HepG2 (cell line): ENCODE data around the gene ANKRD2. TPM values are rescaled to one million over a fixed set of nuclear protein-coding genes. Genes with fewer than 3 reads are reported as not detected.

ENCODE experiments used
- CEBPG ChIP-seq: IDR thresholded peaks from 2 replicates; pipeline ENCODE4 v1.6.1; 2016
- CSRNP1 ChIP-seq: sonication (generic); formaldehyde crosslinking; IDR thresholded peaks from 2 replicates; pipeline ENCODE4 v1.8.1; 2023; ENCODE audit warnings: mild to moderate bottlenecking, missing genetic modification reagents
- GTF3A ChIP-seq: sonication (generic); formaldehyde crosslinking; conservative IDR thresholded peaks from 2 replicates; pipeline ENCODE4 v1.4.0; 2020; ENCODE audit warnings: mild to moderate bottlenecking, missing genetic modification reagents
- KIAA2018 ChIP-seq: sonication (generic); formaldehyde crosslinking; IDR thresholded peaks from 2 replicates; pipeline ENCODE4 v1.5.0; 2020; ENCODE audit warnings: mild to moderate bottlenecking, missing genetic modification reagents, borderline replicate concordance
- MTA1 ChIP-seq: sonication (generic); formaldehyde crosslinking; IDR thresholded peaks from 2 replicates; pipeline ENCODE4 v1.4.0; 2020; ENCODE audit warnings: missing genetic modification reagents, mild to moderate bottlenecking, borderline replicate concordance
- MXI1 ChIP-seq: IDR thresholded peaks from 3 replicates; pipeline ENCODE4 v1.6.1; 2012; ENCODE audit warnings: low read depth, low read length, inconsistent platforms, borderline replicate concordance
- PHF20 ChIP-seq: sonication (generic); formaldehyde crosslinking; IDR thresholded peaks from 2 replicates; pipeline ENCODE4 v1.5.0; 2020; ENCODE audit warnings: mild to moderate bottlenecking, missing genetic modification reagents
- PITX1 ChIP-seq: sonication (generic); formaldehyde crosslinking; IDR thresholded peaks from 2 replicates; pipeline ENCODE4 v1.5.1; 2020; ENCODE audit warnings: mild to moderate bottlenecking, missing genetic modification reagents
- SNAPC2 ChIP-seq: sonication (generic); formaldehyde crosslinking; IDR thresholded peaks from 2 replicates; pipeline ENCODE4 v1.8.1; 2022; ENCODE audit warnings: mild to moderate bottlenecking, missing genetic modification reagents
- YY1 ChIP-seq: IDR thresholded peaks from 2 replicates; pipeline ENCODE4 v1.6.1; 2011; ENCODE audit warnings: low read length, low read depth, moderate library complexity, mild to moderate bottlenecking; ENCODE audit not compliant: insufficient read depth, insufficient replicate concordance
- ZFX ChIP-seq: sonication (generic); formaldehyde crosslinking; IDR thresholded peaks from 2 replicates; pipeline ENCODE4 v1.4.0; 2020; ENCODE audit warnings: mild to moderate bottlenecking, low read depth, missing genetic modification reagents, moderate library complexity
- ZNF572 ChIP-seq: sonication (generic); formaldehyde crosslinking; IDR thresholded peaks from 2 replicates; pipeline ENCODE4 v1.5.1; 2020; ENCODE audit warnings: mild to moderate bottlenecking, missing genetic modification reagents
- ZNF574 ChIP-seq: sonication (generic); formaldehyde crosslinking; IDR thresholded peaks from 2 replicates; pipeline ENCODE4 v1.4.0; 2020; ENCODE audit warnings: missing genetic modification reagents
- polyA plus RNA-seq, 8 experiments: library from polyadenylated mRNA; depleted of rRNA in 3 of 8; stranded (reverse) in 7 of 8; unstranded in 1 of 8; fragments of >200 nt; fragmentation: Illumina TruSeq in 4 of 8; extraction: Trizol in 4 of 8; gene quantifications; 2 replicates each; pipeline versions ENCODE4 v1.2.1 to v1.2.3, GENCODE V29; 2011 to 2016; ENCODE audit warnings: low read depth in 4 of 8, missing spikeins in 1 of 8, mixed read lengths in 1 of 8; ENCODE audit not compliant: insufficient read depth in 1 of 8
- total RNA-seq, 5 experiments: library from RNA; depleted of rRNA; stranded (reverse); fragments of >200 nt; fragmentation: Illumina TruSeq; extraction: Trizol; gene quantifications; 2 replicates each; pipeline ENCODE4 v1.2.3, GENCODE V29; 2016; ENCODE audit warnings: low read depth in 1 of 5
- TF ChIP-seq, protein P1 (sequence below): sonication (generic); formaldehyde crosslinking; IDR thresholded peaks from 2 replicates; pipeline ENCODE4 v1.5.0; 2020; ENCODE audit warnings: missing genetic modification reagents

The ANKRD2 gene
- total and polyA plus RNA-seq, 2 of the 13 experiments (the other 11 are each of a cell fraction or from before 2014, with no cell fraction given), result not detected

- no peak for TF ChIP-seq CSRNP1 (CRISPR knock-in tag)
- peak; percentile 42 for TF ChIP-seq YY1
- TF ChIP-seq, protein P1, sequence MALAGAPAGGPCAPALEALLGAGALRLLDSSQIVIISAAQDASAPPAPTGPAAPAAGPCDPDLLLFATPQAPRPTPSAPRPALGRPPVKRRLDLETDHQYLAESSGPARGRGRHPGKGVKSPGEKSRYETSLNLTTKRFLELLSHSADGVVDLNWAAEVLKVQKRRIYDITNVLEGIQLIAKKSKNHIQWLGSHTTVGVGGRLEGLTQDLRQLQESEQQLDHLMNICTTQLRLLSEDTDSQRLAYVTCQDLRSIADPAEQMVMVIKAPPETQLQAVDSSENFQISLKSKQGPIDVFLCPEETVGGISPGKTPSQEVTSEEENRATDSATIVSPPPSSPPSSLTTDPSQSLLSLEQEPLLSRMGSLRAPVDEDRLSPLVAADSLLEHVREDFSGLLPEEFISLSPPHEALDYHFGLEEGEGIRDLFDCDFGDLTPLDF (CRISPR knock-in tag), result no peak
- TF ChIP-seq SNAPC2 (CRISPR knock-in tag), result no peak
- 0 out of 3 replicates have a peak, but pooled peaks have one; percentile 41 for TF ChIP-seq MXI1
- TF ChIP-seq KIAA2018 (CRISPR knock-in tag), result no peak
- 0 out of 2 replicates have a peak, but pooled peaks have one; percentile 51 for TF ChIP-seq GTF3A (CRISPR knock-in tag)
- 0 out of 2 replicates have a peak, but pooled peaks have one; percentile 55 for TF ChIP-seq MTA1 (CRISPR knock-in tag)
- peak; percentile 50 for TF ChIP-seq CEBPG (CRISPR knock-in tag)
- no peak for TF ChIP-seq PHF20 (CRISPR knock-in tag)
- TF ChIP-seq PITX1 (CRISPR knock-in tag), result peak; percentile 41; the same call in 1 of the 2 replicates
- TF ChIP-seq ZFX (CRISPR knock-in tag), result peak; percentile 59
- TF ChIP-seq ZNF572, result 0 out of 2 replicates have a peak, but pooled peaks have one; percentile 85
- TF ChIP-seq ZNF574, result 0 out of 2 replicates have a peak, but pooled peaks have one; percentile 35
Measured at GRCh38 chr10:97572214-97572989, at the start of gene ANKRD2 (continued).
